Measurements from ENCODE around the gene ARRB2.

DNA sequence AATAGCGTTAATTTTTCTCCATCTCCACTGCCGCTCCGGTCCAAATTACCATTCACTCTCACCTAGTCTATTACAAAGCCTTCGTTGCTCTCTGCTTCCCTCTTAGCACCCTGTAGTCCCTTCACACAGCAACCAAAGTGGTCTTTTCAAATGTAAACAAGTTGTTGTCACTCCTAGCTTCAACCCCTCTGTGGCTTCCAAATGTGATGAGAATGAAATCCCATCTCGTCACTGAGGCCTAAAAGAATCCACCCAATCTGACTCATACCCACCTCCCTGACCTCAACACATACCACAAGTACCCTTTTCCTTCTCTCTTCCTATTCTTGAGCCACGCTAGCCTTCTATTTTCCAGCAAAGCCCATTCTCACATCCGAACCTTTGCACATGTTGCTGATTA lies 4.3 kb upstream of the ARRB2 start:
- TF ChIP-seq SIN3A (IDR thresholded peaks at IDR 0.05; ENCODE audit: borderline replicate concordance, insufficient read depth, low read length) (no peak), TAF1 (IDR thresholded peaks at IDR 0.05; ENCODE audit: borderline replicate concordance, insufficient read depth, low read length) (no peak), POLR2AphosphoS5 (IDR thresholded peaks at IDR 0.05; ENCODE audit: low read depth, low read length) (no peak), FOXP2 (optimal IDR thresholded peaks at IDR 0.05; ENCODE audit: borderline replicate concordance, extremely low read depth, extremely low read length, insufficient read depth) (no peak)
- TF ChIP-seq, protein P1, sequence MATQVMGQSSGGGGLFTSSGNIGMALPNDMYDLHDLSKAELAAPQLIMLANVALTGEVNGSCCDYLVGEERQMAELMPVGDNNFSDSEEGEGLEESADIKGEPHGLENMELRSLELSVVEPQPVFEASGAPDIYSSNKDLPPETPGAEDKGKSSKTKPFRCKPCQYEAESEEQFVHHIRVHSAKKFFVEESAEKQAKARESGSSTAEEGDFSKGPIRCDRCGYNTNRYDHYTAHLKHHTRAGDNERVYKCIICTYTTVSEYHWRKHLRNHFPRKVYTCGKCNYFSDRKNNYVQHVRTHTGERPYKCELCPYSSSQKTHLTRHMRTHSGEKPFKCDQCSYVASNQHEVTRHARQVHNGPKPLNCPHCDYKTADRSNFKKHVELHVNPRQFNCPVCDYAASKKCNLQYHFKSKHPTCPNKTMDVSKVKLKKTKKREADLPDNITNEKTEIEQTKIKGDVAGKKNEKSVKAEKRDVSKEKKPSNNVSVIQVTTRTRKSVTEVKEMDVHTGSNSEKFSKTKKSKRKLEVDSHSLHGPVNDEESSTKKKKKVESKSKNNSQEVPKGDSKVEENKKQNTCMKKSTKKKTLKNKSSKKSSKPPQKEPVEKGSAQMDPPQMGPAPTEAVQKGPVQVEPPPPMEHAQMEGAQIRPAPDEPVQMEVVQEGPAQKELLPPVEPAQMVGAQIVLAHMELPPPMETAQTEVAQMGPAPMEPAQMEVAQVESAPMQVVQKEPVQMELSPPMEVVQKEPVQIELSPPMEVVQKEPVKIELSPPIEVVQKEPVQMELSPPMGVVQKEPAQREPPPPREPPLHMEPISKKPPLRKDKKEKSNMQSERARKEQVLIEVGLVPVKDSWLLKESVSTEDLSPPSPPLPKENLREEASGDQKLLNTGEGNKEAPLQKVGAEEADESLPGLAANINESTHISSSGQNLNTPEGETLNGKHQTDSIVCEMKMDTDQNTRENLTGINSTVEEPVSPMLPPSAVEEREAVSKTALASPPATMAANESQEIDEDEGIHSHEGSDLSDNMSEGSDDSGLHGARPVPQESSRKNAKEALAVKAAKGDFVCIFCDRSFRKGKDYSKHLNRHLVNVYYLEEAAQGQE (IDR thresholded peaks at IDR 0.05; ENCODE audit: insufficient read depth in 1 of 2, low read depth in 2 of 2, low read length in 2 of 2) = no peak

Measured in PFSK-1 (cell line).